Mucosa of descending colon (tissue), 3 donors: ENCODE results near the gene OSBPL2. TPM values are rescaled to one million over a fixed set of nuclear protein-coding genes. Genes with fewer than 3 reads are reported as not detected.
A peak's percentile ranks its signal among the peaks of the same experiment; 100 is the strongest.

Source experiments
- ATAC-seq: fragments of 200-7000 bp; cut with Tn5 transposase; one replicate; pipeline ENCODE4 v1.9.1; 2020; ENCODE audit warnings: mild to moderate bottlenecking, moderate library complexity
- DNase-seq, 3 donors: peaks; one replicate each; pipeline ENCODE4 v3.0.0-alpha.2; 2020
- H3K36me3 ChIP-seq: fragments of 200-600 bp; one replicate; pipeline ENCODE4 v1.8.0; 2021; ENCODE audit warnings: low read depth, mild to moderate bottlenecking
- H3K4me1 ChIP-seq: fragments of 200-600 bp; one replicate; pipeline ENCODE4 v1.8.0; 2021; ENCODE audit warnings: low read depth, mild to moderate bottlenecking
- H3K4me3 ChIP-seq: fragments of 200-600 bp; one replicate; pipeline ENCODE4 v1.8.0; 2021; ENCODE audit warnings: mild to moderate bottlenecking
- H3K9me3 ChIP-seq: fragments of 200-600 bp; one replicate; pipeline ENCODE4 v1.8.0; 2021; ENCODE audit warnings: mild to moderate bottlenecking
- CTCF ChIP-seq: fragments of 200-600 bp; IDR thresholded peaks from one replicate; pipeline ENCODE4 v1.8.0; 2022; ENCODE audit warnings: antibody characterized with exemption, mild to moderate bottlenecking
- intact Hi-C, 2 donors: fragments of 100-400 bp; cut with DNase I in 1 of 2; cut with micrococcal nuclease in 1 of 2; formaldehyde crosslinking; loops; one replicate each; pipeline versions ENCODE4 v1.11.0 to v1.11.1; 2022; cut with DNase I, micrococcal nuclease
- total RNA-seq, 3 donors: library from RNA; stranded (reverse); fragmentation: NEBNext Ultra II Directional in 2 of 3; extraction: Animal tissue kit (Norgen Biotek cat#: 25700) in 2 of 3; gene quantifications; one replicate each; pipeline versions ENCODE4 v1.2.1 to v1.2.4, GENCODE V29; 2021 to 2023
- donor health status: DM: no; HTN: no; CAD: no; lungs with moderate emphysema.
- donor health status: DM: no; HTN: no; CAD: no.
- donor health status: DM: no; HTN: yes; CAD: no.

OSBPL2 gene
- total RNA-seq, 3 donors from 2014 or later, result 87.0 to 111 (median 91.6) TPM

DNA sequence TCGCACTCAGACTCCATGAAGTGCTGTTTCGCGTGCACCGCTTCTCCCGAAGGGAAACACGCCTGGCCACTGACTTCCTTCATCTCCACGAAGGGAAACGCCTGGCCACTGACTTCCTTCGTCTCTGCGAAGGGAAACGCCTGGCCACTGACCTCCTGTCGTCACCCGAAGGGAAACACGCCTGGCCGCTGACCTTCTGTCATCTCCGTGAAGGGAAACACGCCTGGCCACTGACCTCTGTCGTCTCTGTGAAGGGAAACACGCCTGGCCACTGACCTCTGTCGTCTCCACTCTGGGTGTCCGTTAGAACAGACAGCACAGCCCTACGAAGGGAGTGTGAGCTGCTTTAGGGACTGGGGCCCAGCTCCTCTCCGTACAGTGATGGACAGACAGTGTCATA, 47.4 kb downstream of the OSBPL2 start:
- H3K4me3 ChIP-seq, result no peak overlapping the region
- intact Hi-C loops, result no loop called here
- DNase-seq, result peak in 1 of 3 donors; percentile 40
- no peaks in the 10 kb centered on the region for H3K9me3 ChIP-seq
- H3K36me3 ChIP-seq, result peaks cover 23% of the 10 kb centered on the region
- no peaks in the 10 kb centered on the region for H3K4me1 ChIP-seq
- no peak for ATAC-seq
- no peak for TF ChIP-seq CTCF

DNA sequence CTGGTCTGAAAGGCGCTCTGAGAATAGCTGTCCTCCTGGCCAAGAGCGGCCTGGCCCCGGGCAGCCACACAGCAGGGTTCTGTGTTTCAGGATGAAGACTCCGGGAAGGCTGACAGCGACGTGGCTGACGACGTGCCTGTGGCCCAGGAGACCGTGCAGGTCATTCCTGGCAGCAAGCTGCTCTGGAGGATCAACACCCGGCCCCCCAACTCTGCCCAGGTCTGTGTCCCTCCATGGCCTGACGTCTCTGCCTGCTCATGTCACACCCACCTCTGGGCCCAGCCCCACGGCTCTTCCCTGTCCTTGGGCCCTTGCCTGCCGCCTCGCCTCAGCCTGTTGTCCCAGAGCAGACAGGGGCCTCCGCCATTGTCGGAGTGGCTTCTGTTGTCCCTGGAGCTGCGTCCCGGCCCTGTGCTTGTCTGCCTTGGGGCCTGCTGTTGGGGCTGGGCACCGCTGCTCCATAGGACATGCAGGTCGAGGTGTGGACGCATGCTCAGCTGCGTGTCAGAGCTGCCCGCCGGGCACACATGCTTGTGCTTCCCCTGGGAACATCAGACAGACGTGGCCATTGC, 48.3 kb downstream of the OSBPL2 start:
- no peak for TF ChIP-seq CTCF
- intact Hi-C loops, result no loop called here
- no peak overlapping the region for H3K4me3 ChIP-seq
- ATAC-seq (peak; percentile 16), DNase-seq (peak in 1 of 3 donors; percentile 45)
- no peaks in the 10 kb centered on the region for H3K9me3 ChIP-seq
- H3K4me1 ChIP-seq, result no peaks in the 10 kb centered on the region
- peaks cover 15% of the 10 kb centered on the region for H3K36me3 ChIP-seq

- peaks cover 15% of the 10 kb centered on the region for H3K36me3 ChIP-seq
- ATAC-seq (no peak), DNase-seq (no peak)
- H3K9me3 ChIP-seq, result no peaks in the 10 kb centered on the region
- H3K4me1 ChIP-seq, result no peaks in the 10 kb centered on the region
- intact Hi-C loops, result no loop called here
- no peak overlapping the region for H3K4me3 ChIP-seq
- TF ChIP-seq CTCF, result no peak
These were observed 48.8 kb downstream of the OSBPL2 start for GRCh38 chr20:62287129-62287528.

DNA sequence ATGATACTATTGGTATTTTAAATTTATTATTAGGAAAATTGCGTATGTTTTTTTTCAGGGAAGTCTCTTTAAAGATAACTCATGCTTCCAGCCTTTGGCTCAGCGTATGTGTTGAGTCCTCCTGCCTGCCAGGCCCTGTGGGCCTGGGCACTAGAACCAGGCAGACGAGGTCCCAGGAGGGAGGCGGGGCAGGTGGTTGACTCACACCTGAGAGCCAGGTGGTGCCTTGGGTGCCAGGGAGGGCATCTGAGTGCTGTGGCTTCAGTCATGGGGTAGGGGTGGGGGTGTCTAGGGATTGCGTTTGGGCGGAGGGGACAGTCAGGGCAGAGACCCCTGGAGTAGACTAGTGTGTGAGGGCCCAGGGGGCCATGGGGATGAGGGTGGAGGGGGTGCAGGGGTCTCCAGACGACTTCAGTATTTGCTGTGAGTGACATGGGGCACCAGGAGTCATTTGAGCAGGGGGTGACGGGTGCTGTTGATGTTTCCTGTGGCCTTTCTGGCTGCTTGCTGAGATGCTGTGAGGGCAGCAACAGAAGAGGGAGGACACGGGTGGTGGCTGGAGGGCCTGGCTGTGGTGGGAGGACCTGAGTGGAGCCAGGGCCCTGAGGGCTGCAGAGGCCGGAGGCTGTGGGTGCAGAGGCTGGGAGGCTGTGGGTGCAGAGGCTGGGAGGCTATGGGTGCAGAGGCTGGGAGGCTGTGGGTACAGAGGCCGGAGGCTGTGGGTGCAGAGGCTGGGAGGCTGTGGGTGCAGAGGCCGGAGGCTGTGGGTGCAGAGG, 49.6 kb downstream of the OSBPL2 start:
- Histone ChIP-seq H3K9me3 (no peaks in the 10 kb centered on the region), H3K36me3 (peaks cover 17% of the 10 kb centered on the region), H3K4me3 (no peak overlapping the region), H3K4me1 (no peaks in the 10 kb centered on the region)
- intact Hi-C loops, result no loop called here
- no peak for DNase-seq
- no peak for ATAC-seq
- no peak for TF ChIP-seq CTCF

DNA sequence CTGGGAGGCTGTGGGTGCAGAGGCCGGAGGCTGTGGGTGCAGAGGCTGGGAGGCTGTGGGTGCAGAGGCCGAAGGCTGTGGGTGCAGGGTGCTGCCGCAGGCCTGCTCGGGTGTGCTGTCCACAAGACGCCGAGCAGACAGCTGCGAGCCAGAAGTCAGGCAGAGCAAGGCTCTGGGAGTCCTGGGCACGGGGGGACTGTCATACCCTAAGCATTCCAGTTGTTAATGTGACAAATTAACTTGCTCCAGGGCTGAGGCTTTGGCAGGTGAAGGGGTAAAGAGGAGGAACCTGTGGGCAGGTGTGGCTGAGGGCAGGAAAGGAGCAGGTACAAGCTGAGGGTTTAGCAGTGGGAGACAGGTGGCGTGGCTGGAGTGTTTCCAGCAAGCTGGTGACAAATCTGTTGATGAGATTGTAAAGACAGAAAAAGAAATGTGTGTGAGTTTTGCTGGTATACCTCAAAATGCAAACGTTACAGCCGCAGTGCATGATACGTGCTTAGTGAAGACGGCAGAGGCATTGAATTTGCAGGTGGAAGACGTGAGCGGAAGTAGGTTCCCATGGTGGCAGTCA, 50.3 kb downstream of the OSBPL2 start:
- TF ChIP-seq CTCF, result no peak
- Histone ChIP-seq H3K4me3 (no peak overlapping the region), H3K36me3 (peaks cover 18% of the 10 kb centered on the region)

More for the DNA sequence above, 50.3 kb downstream of the OSBPL2 start:
- intact Hi-C loops, result no loop called here
- no peak for ATAC-seq
- DNase-seq, result no peak
- H3K4me1 ChIP-seq, result no peaks in the 10 kb centered on the region
- H3K9me3 ChIP-seq, result no peaks in the 10 kb centered on the region
